NCI-H82 treated with DMSO at 0.1 percent for 48 hours (cell line): ENCODE measurements around the gene ANKRD1.
"Not testable (repeated sequence)": the region's sequence is repeated elsewhere in the genome, so short reads cannot be mapped to it uniquely, and the experiment has no call there.

ENCODE experiments used
- DNase-seq: peaks from one replicate; lab custom pipeline; 2025; ENCODE audit not compliant: unreplicated experiment; lab: John Stamatoyannopoulos, UW

ANKRD1 gene

DNA sequence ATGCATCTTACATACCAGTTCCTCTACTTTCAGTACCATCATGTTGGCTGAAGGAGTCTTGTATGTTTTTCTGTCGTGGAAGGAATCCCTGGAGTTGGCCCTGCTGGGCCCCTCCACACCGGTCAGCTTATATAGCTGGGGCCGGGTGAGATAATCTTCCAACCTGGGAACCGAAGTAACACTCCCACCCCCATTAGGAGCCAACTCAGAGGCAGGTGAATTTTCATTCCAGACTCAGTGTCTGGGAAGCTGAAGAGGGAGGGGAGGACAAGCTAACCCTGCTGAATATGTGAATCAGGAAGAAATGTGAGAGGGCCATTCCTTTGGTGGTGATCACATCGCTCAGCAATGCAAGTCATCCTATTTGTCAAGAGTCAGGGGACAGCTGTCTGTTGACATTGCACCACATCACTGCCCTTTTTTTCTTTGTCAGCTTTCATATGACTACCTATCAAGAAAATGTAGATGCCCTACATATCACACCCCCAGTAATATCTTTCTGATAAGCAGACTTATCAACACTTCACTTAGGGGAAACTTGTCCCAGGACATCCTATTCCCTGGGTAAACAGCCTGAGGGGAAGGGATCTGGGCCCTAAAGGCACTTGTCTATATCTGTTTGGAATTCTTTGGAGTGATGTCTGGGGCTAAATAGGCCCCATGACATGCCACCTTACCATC lies at the start of gene ANKRD1:
Gene ANKRD1, minus strand, starts transcription at position 102 of the 681 bp plus-strand sequence. Its CDS starts 60 bp downstream, at position 42.
- DNase-seq = no peak

DNA sequence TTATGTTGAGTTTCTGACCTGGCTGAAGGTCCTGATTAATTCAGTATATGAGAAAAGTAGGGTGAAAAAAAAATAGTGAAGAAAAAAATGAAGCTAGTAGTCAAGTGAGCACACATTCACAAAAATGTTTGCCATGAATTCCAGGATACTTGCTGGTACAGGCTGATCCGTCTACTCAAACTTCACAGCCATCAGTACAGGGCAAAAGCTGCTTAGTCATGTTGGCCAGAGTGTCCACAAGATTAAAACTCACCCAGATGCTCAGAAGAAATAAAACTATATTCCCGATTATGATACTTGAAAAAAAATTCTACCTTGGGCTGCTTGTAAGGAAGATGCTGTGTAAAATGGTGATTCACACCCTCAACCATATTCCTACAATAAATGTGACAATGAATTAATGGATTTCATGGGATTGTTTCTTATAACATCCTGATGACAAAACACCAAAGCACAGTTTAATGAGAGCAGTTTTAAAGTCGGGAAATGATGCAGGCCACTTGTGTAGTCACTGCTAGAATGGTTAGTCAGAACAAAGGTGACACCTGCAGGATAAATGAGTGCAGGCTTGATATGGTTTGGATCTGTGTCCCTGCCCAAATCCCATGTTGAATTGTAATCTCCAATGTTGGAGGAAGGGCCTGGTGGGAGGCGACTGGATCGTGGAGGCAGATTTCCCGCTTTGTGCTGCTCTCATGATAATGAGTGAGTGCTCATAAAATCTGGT lies 49.2 kb upstream of the ANKRD1 start:
- DNase-seq = no peak

DNA sequence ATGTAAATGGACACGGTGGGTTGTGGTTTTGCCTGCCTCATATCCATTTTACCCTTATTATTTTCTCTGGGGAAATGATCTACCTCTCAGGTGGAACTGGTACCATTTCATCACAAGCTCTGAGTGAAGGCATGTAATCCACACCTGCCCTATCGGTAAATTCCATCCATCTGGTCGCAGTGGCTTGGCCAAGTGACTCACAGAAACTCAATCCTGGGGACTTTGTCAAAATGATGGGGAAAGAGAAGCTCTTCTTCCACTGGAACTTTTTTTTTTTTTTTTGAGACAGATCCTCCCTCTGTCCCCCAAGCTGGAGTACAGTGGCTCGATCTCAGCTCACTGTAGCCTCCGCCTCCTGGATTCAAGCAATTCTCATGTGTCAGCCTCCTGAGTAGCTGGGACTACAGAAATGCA lies 48.2 kb upstream of the ANKRD1 start:
- no peak for DNase-seq

DNA sequence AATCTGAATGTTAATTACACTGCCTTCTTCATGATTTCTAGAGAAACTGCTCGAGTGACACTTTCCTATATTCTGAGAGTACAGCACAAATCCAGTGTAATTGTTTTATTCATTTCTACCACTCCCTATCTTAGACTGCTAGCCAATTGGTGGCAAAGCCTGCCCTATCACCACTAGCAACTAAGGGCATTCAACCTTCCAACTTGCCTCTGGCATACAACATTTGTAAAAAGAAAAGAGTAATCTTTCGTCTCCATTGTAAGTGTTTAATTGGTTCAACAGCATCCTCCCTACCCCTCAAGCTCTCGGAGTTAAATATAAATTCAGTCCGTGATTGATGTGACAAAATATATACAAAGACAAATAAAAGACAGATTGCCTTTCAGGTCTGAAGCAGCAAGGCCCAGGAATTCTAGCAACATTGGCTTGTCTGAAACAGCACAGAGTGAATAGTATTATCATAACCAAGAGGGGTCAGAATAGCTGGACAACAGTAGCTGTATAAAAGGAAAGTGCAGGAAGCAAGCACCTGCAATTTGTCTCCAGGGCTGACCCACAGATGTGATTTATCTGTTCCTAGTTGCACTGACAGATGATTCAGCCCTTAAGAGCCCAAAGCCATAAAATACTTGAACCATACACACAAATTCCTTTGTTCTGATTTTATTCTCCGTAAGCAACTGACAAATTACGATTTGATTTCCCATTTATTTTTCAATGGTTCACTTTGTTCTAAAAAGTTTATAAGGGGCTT lies 47.6 kb upstream of the ANKRD1 start:
- no peak for DNase-seq

DNA sequence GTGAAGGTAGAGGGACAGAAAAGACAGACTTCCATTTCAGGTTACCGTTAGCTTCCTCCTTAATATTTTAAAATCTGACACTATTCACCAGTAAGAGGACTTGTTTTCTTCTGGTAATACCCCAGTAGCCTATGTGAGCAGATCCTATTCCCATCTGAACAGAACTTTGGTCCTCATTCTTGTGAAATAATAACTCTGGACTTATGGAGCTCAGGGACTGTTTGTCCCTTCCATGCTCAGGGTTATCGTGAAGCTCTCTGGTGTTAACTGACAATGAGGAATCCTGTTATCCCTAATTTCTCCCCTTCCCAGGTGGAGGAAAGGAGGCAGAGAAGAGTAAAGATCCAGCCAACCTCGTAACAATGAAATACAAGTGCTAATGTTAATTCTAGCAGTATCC lies 47.0 kb upstream of the ANKRD1 start:
- no peak for DNase-seq

DNA sequence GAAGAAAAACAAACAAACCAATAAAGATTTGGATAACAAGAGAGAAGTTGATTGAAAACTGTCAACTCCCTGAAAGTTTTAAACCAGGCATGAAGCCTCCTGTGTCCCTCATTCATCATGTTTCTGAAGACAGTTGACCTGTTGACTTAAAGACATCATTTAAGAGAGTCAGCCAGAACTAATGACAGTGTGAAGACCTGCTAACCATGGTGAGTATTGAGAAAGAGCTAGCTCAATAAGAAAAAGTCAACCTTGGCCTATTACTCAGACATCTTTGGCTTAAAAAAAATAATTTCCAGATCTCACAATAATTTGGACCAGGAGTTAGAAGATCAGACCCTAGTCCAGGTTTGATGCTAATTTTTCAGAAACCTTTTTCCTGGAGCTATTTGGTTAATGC lies 45.3 kb upstream of the ANKRD1 start:
- DNase-seq = no peak

DNA sequence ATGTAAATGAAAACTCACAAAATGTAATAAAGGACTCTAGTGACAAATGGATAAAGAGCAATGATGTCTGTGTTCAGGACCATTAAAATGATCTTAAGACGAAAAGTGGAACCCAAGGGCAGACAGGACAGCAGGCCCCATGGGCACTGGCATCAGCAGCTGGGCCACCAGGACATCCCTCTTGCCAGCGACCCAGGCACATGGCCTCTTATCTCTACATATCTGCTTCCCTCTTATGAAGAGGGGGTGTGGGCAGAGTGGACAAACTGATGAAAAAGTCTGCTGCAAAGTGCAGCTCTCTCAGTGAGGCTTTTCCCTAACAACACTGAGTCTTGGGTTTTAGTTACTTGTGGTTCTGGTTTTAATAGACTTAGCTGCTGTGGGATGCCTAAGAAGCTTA lies 44.8 kb upstream of the ANKRD1 start:
- DNase-seq = no peak

DNA sequence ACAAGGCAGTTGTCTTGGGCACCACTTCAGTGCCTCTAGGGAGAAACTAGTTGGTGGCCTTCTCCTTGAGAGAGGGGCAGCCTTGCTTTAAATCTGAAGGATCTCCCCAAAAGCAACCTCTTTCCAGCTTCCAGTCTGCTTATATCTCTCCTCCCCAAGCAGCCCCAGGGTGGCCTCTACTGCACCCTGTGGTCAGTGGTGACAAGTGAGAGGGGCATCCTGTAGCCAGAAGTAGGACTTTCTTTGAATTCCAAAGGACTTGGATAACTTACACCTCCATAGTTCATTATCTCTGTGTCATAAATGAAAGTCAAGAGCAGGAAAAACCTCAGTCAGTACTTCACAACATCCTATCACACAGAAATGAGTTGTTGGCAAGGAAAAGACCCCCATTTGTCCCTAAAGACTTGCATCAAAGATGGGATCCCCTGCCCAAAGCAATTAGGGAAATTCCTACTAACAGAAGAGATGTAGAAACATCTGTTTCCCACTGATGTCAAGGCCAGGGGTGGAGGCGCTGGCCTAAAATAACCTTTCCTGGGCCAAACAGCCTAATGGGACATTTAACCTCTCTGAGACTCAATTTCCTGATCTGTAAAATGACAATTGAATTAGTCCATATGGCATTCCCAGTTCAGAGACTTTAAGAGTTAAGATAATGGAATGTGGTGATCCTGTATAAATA lies 44.0 kb upstream of the ANKRD1 start:
- DNase-seq = no peak

DNA sequence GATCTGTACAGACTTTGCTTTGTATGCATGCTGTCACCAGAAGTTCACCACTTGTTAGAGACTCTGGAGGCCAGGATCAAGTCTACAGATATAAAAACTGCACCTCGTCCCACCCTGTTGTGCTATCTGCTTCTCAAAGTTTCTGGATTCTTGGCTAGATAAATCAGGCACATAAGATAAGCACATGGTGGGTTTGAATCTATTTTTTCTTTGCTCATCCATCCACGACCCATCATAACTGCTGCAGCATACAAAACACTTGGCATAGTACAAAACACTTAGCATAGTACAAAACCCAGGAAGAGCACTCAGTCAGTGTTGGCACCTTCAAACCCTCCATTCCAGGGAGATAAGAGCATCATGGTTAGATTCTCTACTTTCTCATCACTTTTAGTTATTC lies 42.4 kb upstream of the ANKRD1 start:
- DNase-seq = no peak

DNA sequence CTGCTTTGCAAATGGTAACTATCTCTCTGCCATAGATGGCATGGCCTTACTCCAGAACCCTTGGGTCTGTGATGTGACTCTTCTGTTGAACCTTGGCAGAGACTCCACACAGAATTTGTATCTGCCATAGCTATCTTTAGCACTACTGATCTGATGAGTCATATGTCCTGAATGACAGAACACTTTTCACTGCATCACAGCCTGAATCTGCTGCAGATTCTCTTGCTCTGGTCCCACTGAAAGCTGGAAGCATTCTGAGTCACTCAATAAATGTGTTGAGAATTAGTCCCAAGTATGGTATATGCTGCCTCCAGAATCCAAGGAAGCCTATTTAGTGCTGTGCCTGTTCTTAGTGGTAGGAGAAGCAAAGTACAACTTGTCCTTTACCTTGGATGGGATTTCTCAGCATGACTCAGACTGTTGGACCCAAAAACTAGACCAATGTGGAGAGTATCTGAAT lies 39.5 kb upstream of the ANKRD1 start:
- no peak for DNase-seq

DNA sequence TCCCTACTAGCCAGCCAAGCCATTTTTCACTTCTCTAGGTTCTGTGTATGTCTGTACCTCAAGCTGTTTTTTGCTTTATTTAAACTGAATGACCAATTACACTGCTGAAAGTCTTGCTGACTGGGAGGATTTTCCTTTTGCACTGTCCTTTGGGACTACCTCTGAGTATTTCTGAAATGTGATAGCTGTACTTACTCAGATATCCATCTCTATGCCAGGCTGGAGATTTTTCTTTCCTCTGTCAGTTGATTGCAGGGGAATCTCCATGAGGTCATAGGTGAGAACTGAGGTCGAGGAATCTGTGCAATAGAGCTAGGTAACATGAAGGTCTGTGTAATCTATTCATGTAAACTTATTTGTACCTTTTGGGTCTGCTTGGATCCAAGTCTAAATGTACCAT lies 38.9 kb upstream of the ANKRD1 start:
- DNase-seq = no peak

DNA sequence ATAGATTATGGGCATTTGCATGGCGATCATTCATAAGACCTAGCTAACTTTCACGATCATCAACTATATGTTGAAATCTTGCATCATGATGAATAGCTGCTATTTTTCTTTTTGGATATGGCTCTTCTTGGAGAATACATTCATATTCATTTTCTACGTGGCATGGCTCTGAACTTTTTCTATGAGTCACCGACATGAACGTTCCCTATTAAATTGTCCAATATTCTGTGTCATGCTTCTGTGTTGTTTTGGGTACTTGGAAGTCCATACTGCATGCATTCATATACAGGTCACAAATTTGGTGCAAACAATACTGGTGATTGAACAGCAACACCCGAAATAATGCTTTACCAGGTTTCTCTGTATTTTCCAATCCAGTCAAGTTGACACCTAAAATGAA lies 37.9 kb upstream of the ANKRD1 start:
- no peak for DNase-seq

DNA sequence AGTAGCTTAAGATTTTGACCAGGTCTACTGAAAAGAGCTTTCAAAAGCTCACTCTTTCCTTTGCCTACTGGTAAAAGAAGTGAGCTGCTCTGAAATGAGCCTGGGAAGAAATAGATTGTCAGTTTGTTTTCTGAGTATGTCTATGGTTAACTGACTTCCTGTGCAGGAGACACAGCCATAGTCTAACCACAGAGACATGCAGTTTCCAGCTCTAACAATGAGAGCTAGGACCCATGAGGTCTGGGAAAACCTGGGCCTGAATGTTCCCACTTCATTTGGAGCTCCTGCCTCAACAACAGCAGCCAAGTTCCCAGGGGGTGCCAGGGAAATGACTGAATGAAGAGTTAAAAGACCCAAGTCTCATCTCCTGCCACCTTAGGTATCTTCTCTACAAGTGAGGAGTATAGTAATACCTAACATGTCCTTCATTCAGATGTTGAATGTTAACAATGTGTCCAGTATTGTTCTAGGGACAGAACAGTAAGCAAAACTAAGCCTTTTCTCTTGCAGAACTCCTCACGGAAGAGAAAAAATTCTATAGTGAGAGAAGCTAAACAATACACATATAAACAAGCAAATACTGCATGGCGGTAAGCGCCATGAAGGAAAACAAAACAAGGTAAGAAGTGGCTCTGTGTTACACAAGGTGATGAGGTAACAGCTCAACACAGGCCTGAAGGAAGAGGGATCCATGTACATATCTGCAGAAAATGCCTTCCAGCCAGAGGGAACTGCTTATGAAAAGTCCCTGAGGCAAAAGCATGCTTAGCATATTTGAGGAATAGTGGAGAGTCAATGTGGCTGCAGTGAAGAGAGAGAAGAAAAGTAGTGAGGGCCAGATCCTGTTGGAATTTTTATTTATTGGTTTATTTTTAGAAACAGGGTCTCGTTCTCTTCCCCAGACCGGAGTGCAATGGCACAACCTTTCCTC lies 26.4 kb upstream of the ANKRD1 start:
- DNase-seq = no peak

DNA sequence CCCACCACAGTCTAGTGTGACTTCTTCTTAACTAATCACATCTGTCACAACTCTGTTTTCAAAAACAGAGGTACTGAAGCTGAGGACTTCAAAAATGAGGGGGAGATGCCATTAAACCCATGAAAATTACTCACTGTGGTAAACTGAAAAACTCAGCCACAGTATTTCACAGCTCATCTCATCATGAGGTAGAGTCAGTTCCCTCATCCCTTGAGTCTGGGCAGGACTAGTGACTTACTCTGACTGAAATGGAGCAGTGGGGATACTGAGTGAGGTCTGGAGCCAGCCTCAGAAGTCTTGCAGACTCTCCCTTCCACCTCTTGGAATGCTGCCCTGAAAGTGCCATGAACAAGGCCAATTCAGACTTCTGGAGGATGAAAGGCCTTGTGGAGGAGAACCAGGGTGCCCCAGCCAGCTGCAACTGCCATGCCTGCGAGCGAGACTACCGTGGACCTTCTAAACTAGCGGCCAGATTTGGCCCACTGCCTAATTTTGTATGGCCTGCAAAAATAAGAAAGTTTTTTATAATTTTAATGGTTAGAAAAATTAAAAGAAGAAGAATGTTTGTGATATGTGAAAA lies 24.7 kb upstream of the ANKRD1 start:
- DNase-seq = no peak

DNA sequence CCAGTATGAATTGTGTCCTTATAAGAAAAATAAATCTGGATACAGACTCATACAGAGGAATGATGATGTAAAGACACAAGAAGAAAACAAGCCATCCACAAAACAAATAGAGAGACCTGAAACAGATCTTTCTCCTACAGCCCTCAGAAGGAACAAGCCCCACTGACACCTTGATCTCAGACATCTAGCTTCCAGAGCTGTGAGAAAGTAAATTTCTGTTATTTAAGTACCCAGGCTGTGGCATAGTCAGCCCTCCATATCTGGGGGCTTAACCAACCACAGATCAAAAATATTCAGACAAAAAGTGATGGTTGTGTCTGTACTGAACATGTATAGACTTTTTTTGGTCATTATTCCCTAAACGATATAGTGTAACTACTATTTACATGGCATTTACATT lies 23.9 kb upstream of the ANKRD1 start:
- no peak for DNase-seq

DNA sequence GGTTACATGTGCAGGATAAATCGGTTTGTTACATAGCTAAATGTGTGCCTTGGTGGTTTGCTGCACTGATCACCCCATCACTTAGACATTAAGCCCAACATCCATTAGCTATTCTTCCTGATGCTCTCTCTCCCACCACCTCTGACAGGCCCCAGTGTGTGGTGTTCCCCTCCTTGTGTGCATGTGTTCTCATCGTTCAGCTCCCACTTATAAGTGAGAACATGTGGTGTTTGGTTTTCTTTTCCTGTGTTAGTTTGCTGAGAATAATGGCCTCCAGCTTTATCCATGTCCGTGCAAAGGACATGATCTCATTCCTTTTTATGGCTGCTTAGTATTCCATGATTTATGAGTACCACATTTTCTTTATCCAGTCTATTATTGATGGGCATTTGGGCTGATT lies 22.1 kb upstream of the ANKRD1 start:
- DNase-seq = not testable (repeated sequence)

DNA sequence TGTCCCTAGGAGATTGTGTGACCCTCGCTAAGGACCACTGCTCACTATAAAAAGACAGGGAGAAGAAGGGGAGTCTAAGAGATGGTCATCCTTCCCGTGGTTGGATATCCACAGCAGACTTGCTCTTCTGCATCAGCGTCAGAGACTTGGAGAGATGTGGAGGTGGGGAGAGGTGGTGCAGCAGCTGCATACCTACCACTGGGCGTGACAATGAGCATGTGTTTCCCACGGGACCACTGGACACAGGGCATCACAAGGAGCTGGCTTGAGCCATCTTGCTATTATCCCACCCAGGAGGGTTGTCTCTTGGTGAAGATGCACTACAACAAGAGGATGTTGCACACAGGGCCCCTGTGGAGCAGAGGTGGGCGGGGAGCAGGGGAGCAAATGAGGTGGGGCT lies 18.8 kb upstream of the ANKRD1 start:
- DNase-seq = no peak

DNA sequence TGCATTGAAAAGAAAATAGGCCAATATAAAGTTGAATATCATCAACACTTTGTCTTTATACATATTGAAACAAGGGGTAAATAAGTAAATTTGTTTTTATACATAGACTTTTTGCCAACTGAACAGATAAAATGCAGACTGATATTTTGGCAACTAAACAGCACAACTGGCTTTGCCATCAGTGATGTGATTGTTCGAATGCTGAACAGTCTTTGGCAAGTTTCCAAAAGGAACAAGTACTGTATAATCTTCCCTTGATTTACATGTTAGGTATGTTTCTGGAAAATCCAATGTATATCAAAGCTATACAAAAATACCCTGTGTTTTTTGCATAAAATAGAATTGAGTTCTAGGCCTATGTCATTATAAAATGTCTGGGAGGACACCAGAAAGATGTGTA lies 18.2 kb upstream of the ANKRD1 start:
- no peak for DNase-seq

DNA sequence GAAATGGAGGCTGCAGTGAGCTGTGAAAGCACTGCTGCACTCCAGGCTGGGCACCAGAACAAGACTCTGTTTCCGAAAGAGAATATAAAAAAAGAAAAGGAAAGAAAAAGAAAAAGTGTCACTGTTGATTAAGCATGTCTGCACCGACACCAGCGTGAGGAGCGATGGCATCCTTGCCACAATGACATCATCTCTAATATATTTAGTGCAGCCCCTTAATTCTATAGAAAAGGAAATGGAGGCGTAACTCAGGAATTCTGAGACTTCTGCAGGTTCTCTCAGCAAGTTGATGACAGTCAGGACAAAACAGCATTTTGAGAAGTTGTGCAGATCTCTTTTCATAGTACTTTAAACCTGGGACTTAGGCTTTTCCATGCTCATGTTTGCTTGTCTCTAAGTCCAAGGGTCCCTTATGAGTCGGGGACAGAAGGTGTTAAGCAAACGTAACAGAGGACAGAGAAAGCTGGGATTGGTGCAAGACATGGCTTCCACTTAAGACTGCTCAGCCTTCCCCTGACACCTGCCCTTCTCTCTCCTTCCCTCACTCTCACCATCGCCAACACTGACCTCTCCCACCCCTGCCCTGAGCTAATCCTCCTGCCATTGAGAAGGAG lies 16.9 kb upstream of the ANKRD1 start:
- DNase-seq = no peak

DNA sequence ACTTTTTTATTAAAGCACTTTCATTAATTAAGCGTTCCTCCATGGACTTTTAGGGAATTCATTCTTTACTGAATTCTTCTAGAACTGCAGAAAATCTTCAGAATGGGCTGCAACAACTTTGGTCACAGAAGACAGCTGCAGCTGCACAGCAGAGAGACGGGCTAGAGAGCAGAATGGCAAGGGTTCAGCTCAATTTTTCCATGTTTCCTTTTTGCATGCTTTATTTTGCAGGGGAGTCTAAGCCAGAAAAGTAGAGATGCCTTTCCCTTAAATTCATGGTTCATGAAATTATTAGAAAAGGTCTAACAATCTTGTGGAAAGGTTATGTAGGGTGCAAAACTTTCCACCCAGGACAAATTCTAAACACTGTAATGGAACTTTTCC lies 15.4 kb upstream of the ANKRD1 start:
- DNase-seq = no peak
